ENCODE measurements around the gene YWHAE. TPM values are rescaled to one million over a fixed set of nuclear protein-coding genes. Genes with fewer than 3 reads are reported as not detected.

YWHAE gene
- total and polyA plus RNA-seq, 9 of the 15 experiments (the other 6 are each of a cell fraction or from before 2014, with no cell fraction given): 184 to 727 (median 448) TPM

- TF ChIP-seq ZNF79 (CRISPR knock-in tag; IDR thresholded peaks at IDR 0.05; ENCODE audit: low read depth) (no peak), STAT5B (CRISPR knock-in tag; IDR thresholded peaks at IDR 0.05) (no peak), CREM (IDR thresholded peaks at IDR 0.05; ENCODE audit: low read depth) (no peak), CBFA2T2 (conservative IDR thresholded peaks at IDR 0.05) (no peak), SLC30A9 (CRISPR knock-in tag; IDR thresholded peaks at IDR 0.05) (no peak)
These were observed 95.0 kb downstream of the YWHAE start (continued) for GRCh38 chr17:1304962-1305563.

- no peak overlapping the region for H2AFZ ChIP-seq (ENCODE audit: low read depth, low read length)
- ChIA-PET CTCF (ENCODE audit: low intra/inter-chr PET ratio) (no interaction called here), POLR2A (no interaction called here)
- WGBS (ENCODE audit: insufficient coverage, low coverage, missing lambda C conversion rate): 19% methylated on average over 5 of the region's 5 CpGs
- no peaks in the 10 kb centered on the region for H3K79me2 ChIP-seq (ENCODE audit: control insufficient read depth, insufficient read depth, low read length)
- intact Hi-C loops (cut with micrococcal nuclease): no loop called here
- in situ Hi-C loops (cut with MboI): no loop called here
- peaks cover 27 to 56% of the 10 kb centered on the region in 2 experiments for H3K27me3 ChIP-seq (ENCODE audit: control insufficient read depth in 2 of 2, insufficient read depth in 2 of 2, low read length in 2 of 2)
- H3K9me1 ChIP-seq (ENCODE audit: control insufficient read depth, insufficient read depth, low read length): no peaks in the 10 kb centered on the region
- no peak for FAIRE-seq
- H3K27ac ChIP-seq (ENCODE audit: extremely low read depth, low read depth, low read length): no peak overlapping the region
- H4K20me1 ChIP-seq (replicated peaks; ENCODE audit: control insufficient read depth, insufficient read depth, low read length): no peaks in the 10 kb centered on the region
- H3K9me3 ChIP-seq (replicated peaks; ENCODE audit: control insufficient read depth, insufficient read depth, low read depth, low read length): no peaks in the 10 kb centered on the region
- no peak overlapping the region for H3K4me3 ChIP-seq
- H3K4me2 ChIP-seq (ENCODE audit: insufficient read depth, low read length): no peak overlapping the region
- BruUV-seq (replicated peaks): no TSS peak
- peaks cover 0 to 14% of the 10 kb centered on the region in 2 experiments; a peak in 2 of 5 replicates for H3K4me1 ChIP-seq (replicated peaks in 1 of 2; ENCODE audit: control insufficient read depth in 2 of 2, insufficient read depth in 2 of 2, low read length in 2 of 2)
- no peak for ATAC-seq
- H3K36me3 ChIP-seq (ENCODE audit: control insufficient read depth, insufficient read depth, low read length): no peaks in the 10 kb centered on the region
- H3K9ac ChIP-seq (ENCODE audit: insufficient read depth in 1 of 2, low read depth in 2 of 2, low read length in 2 of 2): no peak overlapping the region
- DNase-seq (ENCODE audit: extremely low read depth in 1 of 4, low spot score in 3 of 4): no peak
- no peak for TF ChIP-seq RREB1 (CRISPR knock-in tag; IDR thresholded peaks at IDR 0.05)
- TF ChIP-seq ZC3H8 (IDR thresholded peaks at IDR 0.05): no peak
- TF ChIP-seq DIDO1 (tag; IDR thresholded peaks at IDR 0.05; ENCODE audit: low read depth): no peak
- TF ChIP-seq ZNF134 (CRISPR knock-in tag; conservative IDR thresholded peaks at IDR 0.05): no peak
- no peak for TF ChIP-seq SP2 (IDR thresholded peaks at IDR 0.05; ENCODE audit: extremely low read depth, low read depth, low read length, poor library complexity, severe bottlenecking)
- no peak for TF ChIP-seq ETV1 (tag; conservative IDR thresholded peaks at IDR 0.05; ENCODE audit: low read depth)
- no peak for TF ChIP-seq CEBPB (tag; IDR thresholded peaks at IDR 0.05)
- no peak for TF ChIP-seq ARID3B (CRISPR knock-in tag; IDR thresholded peaks at IDR 0.05; ENCODE audit: borderline replicate concordance)
These were observed 95.5 kb downstream of the YWHAE start for GRCh38 chr17:1304522-1304921.

Measured in K562 (cell line).